Ascending aorta (tissue), 2 donors: ENCODE data around the gene BRAF. TPM values are rescaled to one million over a fixed set of nuclear protein-coding genes. Genes with fewer than 3 reads are reported as not detected.
"Not testable (repeated sequence)": the region's sequence is repeated elsewhere in the genome, so short reads cannot be mapped to it uniquely, and the experiment has no call there.

ENCODE experiments used
- DNase-seq, 2 donors: peaks; one replicate each; pipeline ENCODE4 v3.0.0-alpha.2; 2019; ENCODE audit warnings: low spot score in 2 of 2
- H3K27ac ChIP-seq, 2 donors: fragments of 200-600 bp; sonication (generic); one replicate each; pipeline ENCODE4 v1.5.1; 2016 to 2017; ENCODE audit warnings: mild to moderate bottlenecking in 1 of 2
- H3K27me3 ChIP-seq: fragments of 200-600 bp; sonication (generic); one replicate; pipeline ENCODE4 v1.5.1; 2017
- H3K36me3 ChIP-seq, 2 donors: fragments of 200-600 bp; sonication (generic); one replicate each; pipeline ENCODE4 v1.5.1; 2016
- H3K4me1 ChIP-seq, 2 donors: fragments of 200-600 bp; sonication (generic); one replicate each; pipeline ENCODE4 v1.5.1; 2016 to 2017; ENCODE audit warnings: mild to moderate bottlenecking in 1 of 2
- H3K4me3 ChIP-seq, 2 donors: fragments of 200-600 bp; sonication (generic); one replicate each; pipeline ENCODE4 v1.5.1; 2016 to 2017; ENCODE audit warnings: mild to moderate bottlenecking in 1 of 2
- H3K9me3 ChIP-seq, 2 donors: fragments of 200-600 bp; sonication (generic); one replicate each; pipeline ENCODE4 v1.5.1; 2016
- CTCF ChIP-seq, 3 experiments: fragments of 200-600 bp in 2 of 3; fragments of 450-650 bp in 1 of 3; sonication (generic) in 2 of 3; IDR thresholded peaks; one replicate each; pipeline ENCODE4 v1.5.1; 2016 to 2019; ENCODE audit warnings: antibody characterized with exemption in 3 of 3, mild to moderate bottlenecking in 1 of 3, moderate library complexity in 1 of 3
- intact Hi-C: fragments of 100-400 bp; cut with DNase I; formaldehyde crosslinking; loops from one replicate; pipeline ENCODE4 v1.15.1; 2023
- total RNA-seq: library from RNA; depleted of rRNA; stranded (reverse); fragments of >200 nt; gene quantifications from one replicate; pipeline ENCODE4 v1.1.0, GENCODE V29; 2016

Gene BRAF
- total RNA-seq, 1 donor from 2014 or later, result 14.2 TPM

- no peak for DNase-seq
- H3K36me3 ChIP-seq, result no peaks in the 10 kb centered on the region
- no peak for TF ChIP-seq CTCF (IDR thresholded peaks at IDR 0.05)
- intact Hi-C loops, result loop anchor here (10.0 kb wide), 1 partner anchor 534 kb away; the partner anchor contains the start of gene SLC37A3
- no peaks in the 10 kb centered on the region for H3K27me3 ChIP-seq
- H3K4me1 ChIP-seq, result peaks cover 0 to 11% of the 10 kb centered on the region in 2 donors
- H3K4me3 ChIP-seq, result no peak overlapping the region
- no peaks in the 10 kb centered on the region for H3K9me3 ChIP-seq
- H3K27ac ChIP-seq, result no peak overlapping the region
Measured at GRCh38 chr7:140928491-140929309, 4.0 kb upstream of the BRAF start.

GRCh38 chr7:140927945-140928344, 3.2 kb upstream of the BRAF start:
- H3K4me3 ChIP-seq, H3K36me3 ChIP-seq, H3K27ac ChIP-seq, H3K27me3 ChIP-seq, H3K9me3 ChIP-seq, DNase-seq: not testable (repeated sequence)
- intact Hi-C loops, result loop anchor here (10.0 kb wide), 1 partner anchor 533 kb away; the partner anchor contains the start of gene SLC37A3
- H3K4me1 ChIP-seq, result peaks cover 1 to 11% of the 10 kb centered on the region in 2 donors

GRCh38 chr7:140927351-140927750, 2.6 kb upstream of the BRAF start:
- no peaks in the 10 kb centered on the region for H3K9me3 ChIP-seq
- H3K36me3 ChIP-seq, result no peaks in the 10 kb centered on the region
- no peak overlapping the region for H3K4me3 ChIP-seq
- no peaks in the 10 kb centered on the region for H3K27me3 ChIP-seq
- no peak overlapping the region for H3K27ac ChIP-seq
- TF ChIP-seq CTCF (IDR thresholded peaks at IDR 0.05), result no peak
- peaks cover 6 to 11% of the 10 kb centered on the region in 2 donors for H3K4me1 ChIP-seq
- no peak for DNase-seq
- intact Hi-C loops, result loop anchor here (10.0 kb wide), 1 partner anchor 533 kb away; the partner anchor contains the start of gene SLC37A3

- peak overlapping the region in 1 of 2 donors; percentile 100 for H3K4me3 ChIP-seq
- no peaks in the 10 kb centered on the region for H3K9me3 ChIP-seq
- DNase-seq, result no peak
- no peak overlapping the region for H3K27ac ChIP-seq
- intact Hi-C loops, result loop anchor here (10.0 kb wide), 1 partner anchor 531 kb away; the partner anchor contains the start of gene SLC37A3
- no peak for TF ChIP-seq CTCF (IDR thresholded peaks at IDR 0.05)
- H3K4me1 ChIP-seq, result peaks cover 6 to 11% of the 10 kb centered on the region in 2 donors
- H3K27me3 ChIP-seq, result no peaks in the 10 kb centered on the region
- H3K36me3 ChIP-seq, result no peaks in the 10 kb centered on the region
Measured at GRCh38 chr7:140926021-140926817, 1.5 kb upstream of the BRAF start.

GRCh38 chr7:140924019-140924820, 509 bp downstream of the BRAF start:
- Histone ChIP-seq H3K36me3 (no peaks in the 10 kb centered on the region), H3K27me3 (no peaks in the 10 kb centered on the region), H3K27ac (peak overlapping the region; percentile 100), H3K4me1 (peaks cover 6 to 11% of the 10 kb centered on the region in 2 donors), H3K9me3 (no peaks in the 10 kb centered on the region), H3K4me3 (peak overlapping the region; percentile 95 to 100)
- peak; percentile 24 to 63 (median 48) for TF ChIP-seq CTCF (IDR thresholded peaks at IDR 0.05)
- intact Hi-C loops, result loop anchor here (1.0 to 10.0 kb wide), 6 partner anchors 47 to 747 kb away; partner anchors contain the start of genes KDM7A, MKRN1, NDUFB2 and SLC37A3
- peak; percentile 42 to 84 for DNase-seq
